Osteoblast (primary cell): Measurements from ENCODE around the gene TFPT. TPM values are rescaled to one million over a fixed set of nuclear protein-coding genes. Genes with fewer than 3 reads are reported as not detected.

ENCODE experiments used
- DNase-seq: peaks from one replicate; pipeline ENCODE4 v3.0.0; 2011; ENCODE audit warnings: low spot score, mixed read lengths; ENCODE audit not compliant: insufficient read length; ENCODE audit errors: missing footprints
- H2AFZ ChIP-seq: 2 replicates; pipeline ENCODE4 v1.6.0; 2011; ENCODE audit warnings: mild to moderate bottlenecking, low read length
- H3K27ac ChIP-seq: 2 replicates; pipeline ENCODE4 v1.5.1; 2011; ENCODE audit warnings: mild to moderate bottlenecking, low read depth, low read length, moderate library complexity
- H3K27me3 ChIP-seq: 2 replicates; pipeline ENCODE4 v1.6.0; 2012; ENCODE audit warnings: mild to moderate bottlenecking, control low read depth, inconsistent platforms, low read length, moderate library complexity; ENCODE audit not compliant: insufficient read depth
- H3K36me3 ChIP-seq: 2 replicates; pipeline ENCODE4 v1.5.1; 2011; ENCODE audit warnings: mild to moderate bottlenecking, low read length, control low read depth, moderate library complexity; ENCODE audit not compliant: insufficient read depth
- H3K4me1 ChIP-seq: 2 replicates; pipeline ENCODE4 v1.5.1; 2011; ENCODE audit warnings: mild to moderate bottlenecking, low read length, control low read depth, moderate library complexity; ENCODE audit not compliant: insufficient read depth
- H3K4me2 ChIP-seq: 2 replicates; pipeline ENCODE4 v1.6.0; 2011; ENCODE audit warnings: mild to moderate bottlenecking, low read length; ENCODE audit not compliant: insufficient read depth
- H3K4me3 ChIP-seq: fragments of 200-600 bp; sonication (generic); 3 replicates; pipeline ENCODE4 v1.5.1; 2012; ENCODE audit warnings: mild to moderate bottlenecking, low read length, inconsistent platforms; ENCODE audit not compliant: insufficient read depth
- H3K79me2 ChIP-seq: 2 replicates; pipeline ENCODE4 v1.6.0; 2012; ENCODE audit warnings: mild to moderate bottlenecking, low read length, control low read depth, inconsistent platforms; ENCODE audit not compliant: insufficient read depth
- H3K9me3 ChIP-seq: 2 replicates; pipeline ENCODE4 v1.5.1; 2011; ENCODE audit warnings: low read depth, low read length, control low read depth
- H4K20me1 ChIP-seq: 2 replicates; pipeline ENCODE4 v1.6.0; 2012; ENCODE audit warnings: mild to moderate bottlenecking, low read length, control low read depth; ENCODE audit not compliant: insufficient read depth
- total RNA-seq: library from RNA; depleted of rRNA; stranded (reverse); fragments of >200 nt; gene quantifications from 2 replicates; pipeline ENCODE4 v1.2.3, GENCODE V29; 2012
- TF ChIP-seq, protein P1 (sequence below): IDR thresholded peaks from 2 replicates; pipeline ENCODE4 v1.5.1; 2011; ENCODE audit warnings: mild to moderate bottlenecking, low read depth, low read length, moderate library complexity; ENCODE audit errors: extremely low read depth

Gene TFPT
- total RNA-seq, 1 donor: 17.4 TPM

DNA sequence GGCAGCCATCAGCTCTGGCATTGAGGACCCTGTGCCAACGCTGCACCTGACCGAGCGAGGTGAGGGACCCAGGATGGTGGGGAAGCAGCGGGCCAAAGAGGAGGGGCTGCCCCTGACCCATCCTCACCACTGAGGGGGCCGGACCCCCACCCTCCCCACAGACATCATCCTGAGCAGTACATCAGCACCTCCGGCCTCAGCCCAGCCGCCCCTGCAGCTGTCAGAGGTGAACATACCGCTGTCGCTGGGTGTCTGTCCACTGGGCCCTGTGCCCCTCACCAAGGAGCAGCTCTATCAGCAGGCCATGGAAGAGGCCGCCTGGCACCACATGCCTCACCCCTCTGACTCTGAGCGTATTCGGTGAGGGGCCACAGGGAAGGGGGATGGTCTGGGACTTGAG, 36.8 kb upstream of the TFPT start:
- peaks cover 92% of the 10 kb centered on the region for H3K36me3 ChIP-seq

DNA sequence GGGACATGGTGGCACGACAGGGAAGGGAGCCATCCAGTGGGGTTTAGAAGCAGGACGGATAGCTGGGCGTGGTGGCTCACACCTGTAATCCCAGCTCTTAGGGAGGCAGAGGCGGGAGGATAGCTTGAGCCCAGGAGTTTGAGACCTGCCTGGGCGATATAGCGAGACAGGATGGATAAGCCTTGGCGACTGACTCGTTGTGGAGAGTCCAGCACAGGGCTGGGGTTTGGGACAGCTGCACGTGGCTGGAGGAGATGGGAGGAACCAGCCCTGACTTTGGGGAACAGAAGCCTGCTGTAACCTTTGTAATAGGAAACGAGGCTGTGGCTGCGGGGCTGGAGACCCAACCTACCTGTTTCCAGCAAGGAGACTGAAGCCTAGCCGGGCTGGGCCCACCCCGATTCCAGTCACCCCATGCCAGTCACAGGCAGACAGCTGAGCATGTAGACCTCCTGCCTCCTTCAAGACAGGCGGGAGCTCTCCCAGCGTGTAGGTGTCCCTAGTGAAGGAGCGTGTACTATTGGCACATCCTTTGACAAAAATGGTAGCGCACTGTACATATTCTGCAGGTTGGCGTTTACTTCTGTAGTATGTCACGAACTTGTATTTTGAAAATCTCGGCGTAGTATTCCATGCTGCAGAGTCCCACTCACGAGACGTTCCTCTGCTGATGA, 36.0 kb upstream of the TFPT start:
- TF ChIP-seq, protein P1, sequence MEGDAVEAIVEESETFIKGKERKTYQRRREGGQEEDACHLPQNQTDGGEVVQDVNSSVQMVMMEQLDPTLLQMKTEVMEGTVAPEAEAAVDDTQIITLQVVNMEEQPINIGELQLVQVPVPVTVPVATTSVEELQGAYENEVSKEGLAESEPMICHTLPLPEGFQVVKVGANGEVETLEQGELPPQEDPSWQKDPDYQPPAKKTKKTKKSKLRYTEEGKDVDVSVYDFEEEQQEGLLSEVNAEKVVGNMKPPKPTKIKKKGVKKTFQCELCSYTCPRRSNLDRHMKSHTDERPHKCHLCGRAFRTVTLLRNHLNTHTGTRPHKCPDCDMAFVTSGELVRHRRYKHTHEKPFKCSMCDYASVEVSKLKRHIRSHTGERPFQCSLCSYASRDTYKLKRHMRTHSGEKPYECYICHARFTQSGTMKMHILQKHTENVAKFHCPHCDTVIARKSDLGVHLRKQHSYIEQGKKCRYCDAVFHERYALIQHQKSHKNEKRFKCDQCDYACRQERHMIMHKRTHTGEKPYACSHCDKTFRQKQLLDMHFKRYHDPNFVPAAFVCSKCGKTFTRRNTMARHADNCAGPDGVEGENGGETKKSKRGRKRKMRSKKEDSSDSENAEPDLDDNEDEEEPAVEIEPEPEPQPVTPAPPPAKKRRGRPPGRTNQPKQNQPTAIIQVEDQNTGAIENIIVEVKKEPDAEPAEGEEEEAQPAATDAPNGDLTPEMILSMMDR: no peak
- Histone ChIP-seq H3K27ac (no peak overlapping the region), H3K4me1 (peaks cover 21% of the 10 kb centered on the region), H3K4me2 (no peak overlapping the region), H3K27me3 (no peaks in the 10 kb centered on the region), H3K9me3 (no peaks in the 10 kb centered on the region), H3K36me3 (peaks cover 92% of the 10 kb centered on the region), H2AFZ (no peak overlapping the region), H3K4me3 (no peak overlapping the region), H4K20me1 (peaks cover 30% of the 10 kb centered on the region), H3K79me2 (no peaks in the 10 kb centered on the region)
- DNase-seq: no peak

More for the DNA sequence above, 36.8 kb upstream of the TFPT start:
- H3K4me2 ChIP-seq: no peak overlapping the region
- H4K20me1 ChIP-seq: peaks cover 25% of the 10 kb centered on the region
- H3K27me3 ChIP-seq: no peaks in the 10 kb centered on the region
- peaks cover 21% of the 10 kb centered on the region for H3K4me1 ChIP-seq
- H2AFZ ChIP-seq: no peak overlapping the region
- TF ChIP-seq, protein P1: no peak
- no peak overlapping the region for H3K4me3 ChIP-seq
- H3K79me2 ChIP-seq: no peaks in the 10 kb centered on the region
- no peak for DNase-seq
- H3K27ac ChIP-seq: no peak overlapping the region
- no peaks in the 10 kb centered on the region for H3K9me3 ChIP-seq

DNA sequence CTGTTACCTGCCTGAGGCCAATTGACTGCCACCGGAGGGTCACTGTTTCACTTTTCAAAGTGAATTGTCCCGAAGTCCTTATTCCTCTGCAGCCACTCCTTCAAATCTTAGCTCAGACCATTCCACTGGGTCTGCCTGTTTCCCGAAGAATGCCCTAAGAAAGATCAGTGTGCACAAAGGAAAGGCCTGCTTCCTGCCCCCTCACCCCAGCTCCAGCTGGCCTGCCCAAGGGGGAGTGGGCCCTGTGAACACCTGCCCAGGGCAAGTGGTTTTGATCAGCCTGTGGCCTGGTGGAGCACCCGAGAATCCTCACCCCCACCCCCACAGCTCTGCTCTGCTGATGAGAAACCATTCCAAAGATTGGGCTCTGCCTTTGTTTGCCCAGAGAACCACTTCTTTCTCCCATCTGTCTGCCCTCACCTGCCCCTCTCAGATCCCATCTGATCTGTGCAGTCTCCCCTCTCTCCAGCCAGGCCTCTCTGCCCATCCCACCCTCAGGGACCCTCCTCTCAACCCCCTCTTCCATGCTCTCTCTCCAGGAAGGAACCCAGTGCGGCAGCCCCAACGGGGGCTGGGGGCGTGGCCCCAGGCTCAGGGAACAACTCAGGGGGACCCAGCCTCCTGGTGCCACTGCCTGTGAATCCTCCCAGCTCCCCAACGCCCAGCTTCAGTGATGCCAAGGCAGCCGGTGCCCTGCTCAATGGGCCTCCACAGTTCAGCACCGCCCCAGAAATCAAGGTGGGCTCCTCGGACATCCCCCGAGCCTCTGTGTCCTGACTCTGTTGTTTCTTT, 33.8 kb upstream of the TFPT start:
- no peaks in the 10 kb centered on the region for H3K27me3 ChIP-seq
- no peaks in the 10 kb centered on the region for H3K9me3 ChIP-seq
- no peak overlapping the region for H2AFZ ChIP-seq
- DNase-seq: no peak
- H4K20me1 ChIP-seq: peaks cover 32% of the 10 kb centered on the region
- H3K4me2 ChIP-seq: no peak overlapping the region
- peaks cover 13% of the 10 kb centered on the region for H3K4me1 ChIP-seq
- H3K27ac ChIP-seq: no peak overlapping the region
- peaks cover 91% of the 10 kb centered on the region for H3K36me3 ChIP-seq
- H3K4me3 ChIP-seq: no peak overlapping the region
- H3K79me2 ChIP-seq: no peaks in the 10 kb centered on the region
- TF ChIP-seq, protein P1: no peak

GRCh38 chr19:54148158-54148557, 32.7 kb upstream of the TFPT start:
- H3K36me3 ChIP-seq: peaks cover 91% of the 10 kb centered on the region
- no peaks in the 10 kb centered on the region for H3K9me3 ChIP-seq
- no peak overlapping the region for H3K27ac ChIP-seq
- H2AFZ ChIP-seq: no peak overlapping the region
- TF ChIP-seq, protein P1: no peak
- no peak overlapping the region for H3K4me2 ChIP-seq
- peaks cover 27% of the 10 kb centered on the region for H4K20me1 ChIP-seq
- DNase-seq: no peak
- no peak overlapping the region for H3K4me3 ChIP-seq
- H3K4me1 ChIP-seq: peaks cover 2% of the 10 kb centered on the region
- peaks cover 4% of the 10 kb centered on the region for H3K79me2 ChIP-seq
- no peaks in the 10 kb centered on the region for H3K27me3 ChIP-seq
